GM19025 (cell line): ENCODE data around the gene LIPA.
"Not testable (repeated sequence)": the region's sequence is repeated elsewhere in the genome, so short reads cannot be mapped to it uniquely, and the experiment has no call there.

Experiments
- ATAC-seq: cut with Tn5 transposase; IDR thresholded peaks from one replicate; pipeline ENCODE4 v1.9.1; 2021; ENCODE audit warnings: mild to moderate bottlenecking, low read depth, moderate library complexity; ENCODE audit not compliant: unreplicated experiment

LIPA gene

DNA sequence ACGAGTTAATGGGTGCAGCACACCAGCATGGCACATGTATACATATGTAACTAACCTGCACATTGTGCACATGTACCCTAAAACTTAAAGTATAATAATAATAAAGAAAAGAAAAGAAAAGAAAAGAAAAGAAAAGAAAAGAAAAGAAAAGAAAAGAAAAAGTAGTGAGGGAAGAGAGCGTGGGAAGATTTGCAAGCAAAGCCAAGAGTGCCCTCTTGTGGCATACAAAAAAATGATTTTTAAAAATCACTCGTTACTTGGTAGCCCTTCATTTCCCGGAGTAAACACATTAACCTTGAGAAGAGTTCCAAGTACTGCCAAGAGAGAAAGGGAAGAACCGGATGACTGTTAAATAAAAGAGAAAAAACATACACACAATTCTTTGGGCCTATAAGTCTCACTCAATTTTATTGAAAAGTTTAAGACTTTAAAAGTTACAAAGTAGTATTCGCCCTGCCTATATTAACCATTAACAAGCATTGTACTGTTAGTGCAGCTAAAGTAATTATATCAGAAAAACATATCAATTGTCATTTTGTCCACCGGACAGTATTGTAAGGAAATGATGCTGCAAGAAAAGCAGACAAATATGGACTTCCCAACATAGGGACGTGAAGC lies 38.3 kb downstream of the LIPA start:
- ATAC-seq: no peak

DNA sequence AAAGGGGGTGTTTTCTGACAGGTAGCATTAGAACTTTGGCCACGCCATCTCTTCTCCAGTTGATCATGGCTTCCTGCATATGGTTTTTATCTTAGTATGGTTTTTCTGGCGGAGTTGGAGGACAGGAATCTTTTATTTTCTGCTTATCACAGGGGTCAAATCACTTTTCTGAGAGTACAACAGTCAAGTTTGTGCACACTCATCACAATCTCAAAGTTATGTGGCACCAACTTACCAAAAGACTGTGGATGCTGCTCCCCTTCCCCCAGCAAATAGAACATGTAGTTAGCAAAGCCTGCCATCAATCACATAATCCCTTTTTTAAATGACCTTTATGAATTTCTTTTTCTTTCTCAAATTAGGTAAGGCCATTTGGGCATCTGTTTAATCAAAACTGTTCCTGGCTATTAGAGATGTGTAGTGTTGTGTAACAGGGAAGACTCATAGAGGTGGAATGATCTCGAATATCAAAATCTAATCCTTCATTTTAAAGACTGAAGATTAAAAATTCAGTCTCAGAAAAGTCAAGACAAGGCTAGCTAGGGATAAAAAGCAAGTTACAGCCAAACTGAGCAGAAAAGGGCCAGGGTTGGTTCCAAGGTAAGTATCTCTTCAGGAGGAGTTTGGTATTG lies 40.7 kb downstream of the LIPA start:
- no peak for ATAC-seq

DNA sequence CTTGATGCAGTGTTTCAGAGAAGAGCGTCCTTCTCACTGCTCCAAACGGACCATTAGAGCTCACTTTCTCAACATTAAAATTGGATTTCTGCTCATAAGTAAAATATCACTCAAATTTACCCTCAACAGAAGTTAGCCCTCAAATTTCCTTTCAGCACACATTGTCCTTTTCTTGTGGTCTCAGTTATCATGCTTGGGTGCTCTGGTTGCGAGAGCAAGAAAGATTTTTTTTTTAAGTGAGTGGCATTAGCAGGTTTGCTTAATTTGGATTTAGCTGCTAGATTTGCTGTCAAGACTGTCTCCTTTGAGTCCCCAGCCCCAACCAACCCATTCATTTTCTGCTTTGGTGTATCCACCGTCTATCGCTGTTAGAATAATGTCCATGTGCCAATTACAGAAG lies 41.9 kb downstream of the LIPA start:
- ATAC-seq: no peak

DNA sequence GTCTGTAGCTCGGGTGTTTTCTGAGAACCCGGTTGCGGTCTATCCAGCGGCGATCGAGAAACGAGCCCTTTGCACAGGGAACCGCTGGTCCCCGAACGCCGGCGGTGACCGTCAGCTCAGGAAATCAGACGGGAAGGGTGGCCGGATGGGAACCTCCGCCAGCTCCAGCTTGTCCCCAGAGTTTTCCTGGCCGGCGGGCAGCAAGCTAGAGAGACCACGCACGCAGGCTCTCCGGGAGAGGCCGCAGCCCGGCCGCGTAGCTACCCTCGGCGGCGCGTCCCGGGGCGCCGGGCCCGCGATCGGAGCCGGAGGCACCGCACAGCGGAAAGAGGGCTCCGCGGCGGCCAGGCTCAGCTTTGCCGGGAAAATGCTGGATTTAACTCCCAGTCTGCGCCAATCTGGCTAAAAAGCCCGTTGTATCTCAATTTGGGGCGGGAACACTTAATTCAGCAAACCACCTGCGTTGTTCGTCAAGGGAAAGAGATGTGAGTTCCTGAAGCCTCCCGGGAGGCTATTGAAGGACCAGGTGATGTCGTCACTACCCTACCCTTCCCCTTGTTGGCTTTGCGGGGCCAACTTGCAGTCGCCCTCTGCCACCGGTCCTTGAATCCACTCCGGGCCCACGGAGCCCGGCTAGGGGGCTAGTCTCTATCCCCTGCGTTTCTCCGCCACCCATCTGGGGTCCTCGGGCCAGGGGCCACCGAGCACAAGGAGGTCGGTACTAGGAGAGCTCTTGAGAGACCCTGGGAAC lies 43.6 kb downstream of the LIPA start:
- ATAC-seq: no peak

DNA sequence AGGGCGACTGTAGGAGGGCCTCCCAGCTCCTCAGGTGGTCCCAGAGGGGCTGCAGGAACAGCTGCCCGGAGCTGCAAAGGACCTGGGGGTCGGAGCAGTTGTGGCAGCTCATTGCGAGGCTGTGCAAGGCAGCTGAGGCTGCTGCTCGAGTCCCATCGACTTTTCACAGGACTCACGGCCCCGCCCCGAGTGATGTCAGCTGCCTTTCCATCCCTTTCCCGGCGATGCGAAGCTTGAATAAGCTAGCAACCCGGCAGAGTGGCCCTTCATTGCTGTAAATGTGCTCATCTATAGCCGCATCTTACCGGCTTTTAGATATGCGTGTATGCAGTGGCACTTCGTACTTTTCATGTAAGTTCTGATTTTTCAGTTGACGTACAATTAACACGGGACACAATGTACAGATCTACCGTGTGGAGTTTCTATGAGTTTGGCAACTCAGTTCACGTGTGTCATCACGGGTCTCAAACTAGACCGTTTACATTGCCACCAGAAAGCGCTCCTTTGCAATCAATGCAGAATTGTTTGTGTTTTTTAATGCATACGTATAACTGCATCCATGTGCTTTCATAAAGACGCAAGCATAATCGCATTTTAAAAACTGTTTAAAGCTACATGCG lies 44.3 kb downstream of the LIPA start, which contains the start of gene CH25H:
Gene CH25H (minus strand): TSS at position 137 of the 620 bp plus-strand sequence. CDS start 25 bp downstream, at position 112.
- peak; percentile 50 for ATAC-seq

DNA sequence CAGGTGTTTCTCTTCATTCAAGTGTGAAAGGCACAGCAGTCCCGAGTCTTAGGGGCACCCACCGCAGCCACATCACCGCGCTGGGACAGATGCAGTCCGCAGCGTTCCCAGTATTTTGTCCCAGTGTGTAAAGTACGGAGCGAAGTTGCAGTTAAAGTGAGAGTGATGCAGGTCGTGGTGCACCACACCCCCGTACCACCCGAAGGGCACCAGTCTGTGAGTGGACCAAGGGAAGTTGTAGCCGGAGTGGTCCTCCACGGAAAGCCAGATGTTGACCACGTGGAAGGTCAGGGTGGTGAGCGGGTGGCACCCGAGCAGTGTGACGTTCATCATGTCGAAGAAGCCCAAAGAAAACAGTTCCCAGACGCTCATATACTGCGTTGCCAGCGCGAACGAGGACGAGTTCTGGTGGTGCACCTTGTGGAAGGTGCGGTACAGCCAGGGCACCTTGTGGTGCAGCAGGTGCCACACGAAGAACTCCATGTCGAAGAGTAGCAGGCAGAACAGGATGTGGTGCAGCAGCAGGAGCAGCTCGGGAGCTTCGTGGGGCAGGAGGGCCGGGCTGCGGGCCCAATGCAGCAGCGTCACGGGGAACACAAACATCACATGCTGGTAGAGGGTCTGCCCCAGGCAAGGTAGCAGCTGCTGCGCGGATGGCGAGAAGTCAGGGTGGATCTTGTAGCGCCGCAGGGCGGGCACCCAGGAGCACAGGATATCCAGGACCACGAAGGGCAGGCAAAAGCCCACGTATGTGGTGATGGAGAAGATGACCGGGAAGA lies 45.0 kb downstream of the LIPA start:
- ATAC-seq: peak; percentile 28

DNA sequence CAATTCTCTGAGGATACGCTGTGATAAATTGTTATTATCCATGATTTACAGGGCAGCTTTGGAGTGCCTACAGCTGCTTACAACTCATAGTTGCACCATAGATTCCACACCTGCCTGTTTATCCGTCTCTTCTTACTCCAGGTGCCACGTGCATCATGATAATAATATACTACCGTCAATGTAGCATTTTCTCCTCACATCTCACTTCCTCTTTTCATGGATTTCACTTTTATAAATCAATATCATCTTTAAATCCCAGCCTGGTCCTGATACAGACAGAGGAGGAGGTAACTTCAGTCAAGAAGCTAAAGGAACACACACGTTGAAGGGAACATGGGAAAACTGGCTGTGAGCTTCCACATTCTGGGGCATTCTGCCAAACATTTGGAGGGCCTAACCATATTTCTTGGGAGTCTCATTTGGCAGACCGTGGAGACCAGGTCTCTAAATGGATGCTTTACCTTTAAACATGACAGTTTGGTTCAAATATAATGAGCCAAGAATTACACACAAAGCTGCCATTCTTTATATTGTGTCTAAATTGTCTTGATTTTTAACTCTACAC lies 46.9 kb downstream of the LIPA start:
- ATAC-seq: no peak

DNA sequence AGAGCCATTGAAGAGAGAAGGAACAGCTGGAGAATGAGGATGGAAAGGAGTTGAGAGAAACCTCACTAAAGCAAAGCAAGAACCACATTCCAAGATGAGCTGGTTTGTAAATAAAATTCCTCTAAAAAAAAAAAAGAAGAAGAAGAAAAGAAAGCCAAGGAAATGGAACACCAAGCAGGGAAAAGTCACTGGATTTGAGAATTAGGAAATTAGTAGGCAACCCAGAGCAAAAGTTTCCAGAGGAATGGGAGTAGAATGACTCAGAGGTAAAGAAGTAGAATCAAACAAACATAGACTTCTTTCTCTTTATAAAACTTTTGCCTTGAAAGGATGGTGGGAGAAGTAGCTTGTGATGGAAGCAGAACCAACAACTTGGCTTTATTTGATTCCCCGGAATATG lies 48.3 kb downstream of the LIPA start:
- ATAC-seq: no peak

DNA sequence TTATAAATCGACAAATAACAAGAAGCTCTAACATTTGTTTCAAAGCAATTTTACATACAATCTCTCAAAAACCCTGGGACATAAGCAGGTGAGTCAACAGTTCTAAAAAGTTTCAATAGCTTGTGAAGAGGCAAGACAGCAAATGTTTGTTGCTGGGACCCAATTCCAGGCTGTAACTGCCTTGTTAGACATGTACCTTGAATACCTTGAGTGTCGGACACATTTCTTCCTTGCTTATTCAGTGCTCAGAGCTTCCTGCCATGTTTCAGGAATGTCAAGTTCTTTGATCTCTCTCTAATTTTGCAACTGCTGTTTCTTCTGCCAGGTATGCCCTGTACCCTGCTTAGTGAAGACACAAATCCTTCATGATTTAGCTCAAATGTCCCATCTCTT lies 49.5 kb downstream of the LIPA start:
- ATAC-seq: no peak

DNA sequence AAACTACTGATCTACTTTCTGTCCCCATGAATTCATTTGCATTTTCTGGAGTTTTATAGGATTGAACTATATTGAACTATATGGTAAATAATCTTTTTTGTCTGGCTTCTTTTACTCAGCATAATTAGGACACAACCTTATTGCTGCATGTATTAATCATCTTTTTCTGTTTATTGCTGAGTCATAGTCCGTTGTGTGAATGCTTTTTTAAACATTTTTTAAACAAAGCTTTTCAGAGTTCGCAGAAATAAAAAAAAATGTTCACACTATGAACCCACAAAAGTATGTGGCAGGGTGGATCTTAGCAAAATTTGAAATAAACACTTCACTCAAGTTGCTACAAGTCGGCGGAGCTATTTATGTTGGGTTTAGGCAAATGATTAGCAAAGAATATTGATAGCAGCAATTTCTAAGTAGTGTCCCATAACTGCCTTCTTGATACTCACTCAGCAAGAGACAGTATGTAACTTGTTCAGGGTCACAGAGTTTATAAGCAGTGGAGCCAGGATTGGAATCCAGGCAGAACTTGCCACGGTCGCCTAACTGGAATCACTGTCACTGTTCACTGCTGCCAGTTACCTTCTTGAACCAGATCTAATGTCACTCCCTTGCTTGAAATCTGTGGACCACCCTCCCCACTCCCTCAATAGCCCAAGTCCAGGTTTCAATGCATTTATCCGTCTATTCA lies 50.1 kb downstream of the LIPA start:
- no peak for ATAC-seq

DNA sequence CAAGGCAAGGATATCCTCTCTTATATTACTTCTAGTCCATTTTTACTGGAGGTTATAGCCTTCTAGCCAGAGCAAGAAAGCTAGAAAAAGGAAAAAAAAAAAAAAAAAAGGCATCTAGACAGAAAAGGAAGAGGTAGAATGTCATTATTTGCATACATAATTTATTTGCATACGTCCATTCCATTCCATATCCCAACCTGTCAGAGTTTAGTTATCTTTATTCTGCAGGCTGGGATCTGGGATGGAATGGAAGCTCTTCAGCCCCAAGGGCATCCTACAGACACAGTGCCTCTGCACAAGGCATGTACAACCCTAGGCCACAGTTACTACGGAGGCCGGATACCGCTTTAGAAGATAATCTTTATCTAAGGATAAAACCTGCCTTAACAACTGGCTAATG lies 54.1 kb downstream of the LIPA start:
- ATAC-seq: no peak

DNA sequence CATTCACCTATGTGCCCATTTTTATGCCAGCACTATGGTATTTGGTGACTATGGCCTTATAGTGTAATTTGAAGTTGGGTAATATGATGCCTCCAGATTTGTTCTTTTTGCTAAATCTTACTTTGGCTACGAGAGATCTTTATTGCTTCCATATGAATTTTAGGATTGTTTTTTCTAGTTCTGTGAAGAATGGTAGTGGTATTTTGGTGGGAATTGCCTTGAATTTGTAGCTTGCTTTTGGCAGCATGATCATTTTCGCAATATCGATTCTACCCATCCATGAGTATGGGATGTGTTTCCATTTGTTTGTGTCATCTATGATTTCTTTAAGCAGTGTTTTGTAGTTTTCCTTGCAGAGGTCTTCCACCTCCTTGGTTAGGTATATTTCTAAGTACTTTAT lies 60.3 kb downstream of the LIPA start:
- not testable (repeated sequence) for ATAC-seq

DNA sequence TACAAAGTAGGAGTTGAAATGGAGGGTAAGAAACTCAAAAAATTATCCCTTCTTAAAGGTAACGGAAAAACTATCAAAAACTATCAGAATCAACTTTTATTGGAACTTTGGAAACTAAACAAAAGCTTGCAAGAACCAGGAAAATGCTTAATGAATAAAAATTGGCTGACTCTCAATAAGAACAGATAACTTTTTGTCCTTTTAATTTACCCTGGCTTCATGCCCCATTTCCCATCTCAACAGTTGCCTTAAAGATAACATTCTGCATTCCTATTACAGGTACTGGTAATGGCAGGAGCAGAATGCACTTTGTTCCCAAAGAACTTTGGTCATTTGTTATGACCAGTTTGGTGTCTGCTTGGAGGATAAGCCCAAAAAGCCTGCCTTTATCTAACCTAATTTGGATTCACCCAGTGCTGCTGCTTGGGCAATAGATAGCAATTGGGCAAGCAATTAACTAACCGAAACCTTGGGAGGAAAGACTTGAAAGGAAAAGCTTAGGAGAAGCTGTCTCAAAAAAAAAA lies 62.3 kb downstream of the LIPA start:
- ATAC-seq: no peak

DNA sequence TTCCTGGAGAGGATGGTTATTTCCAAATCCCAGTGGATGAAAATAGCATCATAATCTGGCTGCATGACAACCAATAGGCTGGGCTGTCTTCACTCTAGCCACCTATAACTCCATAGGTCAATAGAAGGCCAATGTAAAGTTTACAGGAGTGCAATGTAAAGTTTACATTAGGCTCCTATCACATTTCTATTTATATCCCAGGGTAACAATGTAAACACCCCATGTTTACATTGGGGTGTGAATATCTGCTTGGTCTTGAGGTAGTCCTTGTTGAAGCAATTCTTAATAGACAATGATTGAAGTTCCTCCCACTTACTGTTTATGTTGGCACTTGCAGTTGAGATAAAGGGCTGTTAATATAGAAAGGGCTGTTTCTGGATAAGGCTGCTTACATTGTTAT lies 65.9 kb downstream of the LIPA start:
- ATAC-seq: no peak

DNA sequence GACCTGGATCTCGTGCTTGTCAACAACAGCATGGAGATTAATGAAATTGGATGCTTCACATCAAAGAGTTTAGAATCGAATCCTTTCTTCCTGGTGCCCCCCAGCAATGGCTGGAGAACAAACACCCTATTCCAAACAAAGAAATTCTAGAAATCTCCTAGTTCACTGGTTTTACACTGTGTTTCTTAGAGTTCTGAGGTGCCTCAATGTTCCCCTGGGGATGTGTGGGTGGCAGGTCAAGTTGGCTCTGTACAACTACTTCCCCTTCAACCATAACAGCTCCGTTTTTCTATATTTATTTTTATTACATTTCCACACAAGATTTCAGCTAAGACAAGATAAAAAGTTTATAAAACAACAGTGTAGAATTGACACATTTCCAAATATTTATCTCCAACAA lies 66.9 kb downstream of the LIPA start:
- no peak for ATAC-seq

DNA sequence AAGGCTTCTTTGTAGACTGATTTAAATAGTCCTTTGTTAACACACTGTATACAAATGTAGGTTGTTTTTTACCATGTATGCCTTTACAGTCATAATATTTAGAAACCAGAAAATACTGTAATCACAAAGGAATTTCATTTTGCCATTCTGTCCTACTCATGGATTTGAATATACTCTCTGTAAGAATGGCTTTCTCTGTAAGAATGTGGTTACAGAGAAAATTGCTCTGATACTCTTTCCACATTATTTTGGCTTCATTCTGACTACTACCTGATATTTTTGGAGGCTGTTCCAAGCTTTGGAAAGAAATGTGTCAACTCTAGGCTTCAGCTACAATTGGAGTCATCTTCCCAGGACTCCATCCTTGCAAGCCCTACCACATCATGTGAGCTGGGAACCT lies 68.0 kb downstream of the LIPA start:
- ATAC-seq: no peak

DNA sequence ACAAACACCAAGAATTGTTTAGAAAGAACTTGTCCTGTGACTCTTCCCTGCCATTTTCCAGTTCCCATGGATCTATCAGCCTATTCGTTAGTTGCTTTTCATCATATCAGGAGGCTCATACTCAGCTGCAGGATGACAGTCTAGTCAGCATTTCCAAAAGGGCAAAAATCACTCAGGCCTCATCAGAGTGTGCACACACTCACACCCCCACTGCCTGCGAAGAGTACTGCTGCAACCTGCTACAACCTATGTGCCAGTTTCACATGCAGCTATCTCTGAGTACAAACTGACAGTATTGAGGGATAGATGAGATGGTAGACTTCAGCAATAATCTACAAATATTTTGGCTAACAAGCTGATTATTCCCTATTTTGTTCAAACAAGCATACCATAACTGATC lies 68.7 kb downstream of the LIPA start:
- ATAC-seq: no peak

DNA sequence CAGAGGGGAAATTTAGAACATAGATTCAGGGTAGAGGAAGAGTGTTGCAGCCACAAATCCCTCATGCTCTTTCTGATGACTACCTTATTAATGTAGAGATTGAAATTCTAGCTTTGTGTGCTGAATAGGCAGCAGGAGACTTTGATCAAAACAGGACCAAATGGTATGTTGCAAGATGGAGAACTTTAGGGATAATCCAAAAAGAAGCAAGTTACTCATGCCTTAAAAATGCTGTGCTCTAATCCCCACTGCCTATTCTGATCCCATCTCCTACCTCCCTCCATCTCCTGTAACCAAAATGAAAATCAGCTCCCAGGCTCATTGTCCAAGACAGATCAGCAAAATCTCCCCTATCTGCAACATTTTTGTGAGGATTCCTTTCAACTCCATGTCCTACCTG lies 75.8 kb downstream of the LIPA start:
- ATAC-seq: no peak

DNA sequence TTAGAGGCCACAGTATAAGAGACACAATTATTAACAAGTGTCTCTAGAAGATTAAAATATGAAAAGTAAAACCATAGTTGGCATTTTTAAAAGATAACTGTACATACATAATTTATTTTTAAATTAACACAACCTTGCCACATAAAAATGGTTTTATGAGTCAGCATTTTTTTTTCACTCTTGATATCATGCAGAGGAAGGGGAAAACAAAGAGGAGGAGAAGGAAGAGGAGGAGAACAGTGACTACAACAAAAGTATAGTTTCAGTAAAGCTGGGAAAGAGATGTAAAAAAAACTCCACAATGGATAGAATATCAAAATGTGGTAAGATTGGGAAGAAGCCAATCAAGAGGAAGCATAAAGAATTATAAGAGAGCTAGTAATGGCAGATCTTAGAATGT lies 78.5 kb downstream of the LIPA start:
- no peak for ATAC-seq

DNA sequence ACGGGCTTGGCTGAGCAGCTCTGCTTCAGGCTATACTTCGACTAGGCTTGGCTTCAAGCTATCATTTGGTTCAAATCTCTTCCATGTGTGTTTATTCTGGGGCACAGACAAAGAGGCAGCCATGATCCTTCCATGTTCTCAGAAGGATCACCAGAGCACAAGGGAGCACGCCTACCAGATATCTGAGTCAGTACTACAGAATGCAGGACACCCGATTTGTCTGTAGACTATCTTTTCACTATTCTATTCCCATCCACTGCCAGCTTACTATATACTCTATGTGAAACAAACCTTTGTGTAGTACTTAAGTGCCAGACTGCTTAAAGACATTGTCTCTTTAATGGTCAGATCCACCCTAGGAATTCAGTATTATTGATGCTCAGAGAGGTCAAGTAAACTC lies 79.6 kb downstream of the LIPA start:
- ATAC-seq: no peak
